Left ventricle myocardium superior (tissue), 1 donor: ENCODE results near the gene PTPRN2. TPM values are rescaled to one million over a fixed set of nuclear protein-coding genes. Genes with fewer than 3 reads are reported as not detected.
"Not testable (repeated sequence)": the region's sequence is repeated elsewhere in the genome, so short reads cannot be mapped to it uniquely, and the experiment has no call there.

Experiments used
- ATAC-seq: fragments of 200-7000 bp; cut with Tn5 transposase; one replicate; pipeline ENCODE4 v1.9.1; 2020; ENCODE audit warnings: mild to moderate bottlenecking, moderate library complexity
- DNase-seq: peaks from one replicate; pipeline ENCODE4 v3.0.0-alpha.2; 2020
- intact Hi-C: fragments of 100-400 bp; cut with micrococcal nuclease; formaldehyde crosslinking; loops from one replicate; pipeline ENCODE4 v1.11.0; 2022
- total RNA-seq: library from RNA; stranded (reverse); fragmentation: NEBNext Ultra II Directional; extraction: Animal tissue kit (Norgen Biotek cat#: 25700); gene quantifications from one replicate; pipeline ENCODE4 v1.2.1, GENCODE V29; 2021
- donor health status: DM: no; HTN: yes; CAD: no; lungs with severe emphysema.

PTPRN2 gene
- total RNA-seq, 1 donor from 2014 or later = 1.3 TPM

DNA sequence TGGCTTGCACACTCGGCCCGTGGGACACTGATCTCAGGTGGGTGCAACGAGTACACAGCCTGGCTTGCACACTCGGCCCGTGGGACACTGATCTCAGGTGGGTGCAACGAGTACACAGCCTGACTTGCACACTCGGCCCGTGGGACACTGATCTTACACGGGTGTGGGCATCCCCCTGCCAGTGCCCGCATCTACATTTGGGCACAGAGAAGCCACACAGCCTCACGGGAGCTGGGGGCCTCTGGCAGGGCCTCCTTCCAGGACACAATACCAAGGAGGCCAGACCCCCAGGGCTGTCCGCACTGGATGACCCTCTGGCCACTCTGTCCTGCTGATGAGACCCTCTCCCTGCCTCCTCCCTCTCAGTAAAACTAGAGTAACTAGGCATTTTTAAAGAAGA, 920.4 kb downstream of the PTPRN2 start:
- no peak for ATAC-seq
- no peak for DNase-seq
- intact Hi-C loops = no loop called here

- ATAC-seq (no peak), DNase-seq (no peak)
- intact Hi-C loops = no loop called here
Measured at GRCh38 chr7:157666530-157667040, 921.0 kb downstream of the PTPRN2 start.

- ATAC-seq, intact Hi-C loops, DNase-seq: not testable (repeated sequence)
Measured at GRCh38 chr7:157665634-157665988, 922.0 kb downstream of the PTPRN2 start.

- DNase-seq (no peak), ATAC-seq (no peak)
- intact Hi-C loops = no loop called here
Measured at GRCh38 chr7:157664871-157665633, 922.6 kb downstream of the PTPRN2 start.

GRCh38 chr7:157664034-157664433, 923.6 kb downstream of the PTPRN2 start:
- intact Hi-C loops = no loop called here
- no peak for DNase-seq
- no peak for ATAC-seq

DNA sequence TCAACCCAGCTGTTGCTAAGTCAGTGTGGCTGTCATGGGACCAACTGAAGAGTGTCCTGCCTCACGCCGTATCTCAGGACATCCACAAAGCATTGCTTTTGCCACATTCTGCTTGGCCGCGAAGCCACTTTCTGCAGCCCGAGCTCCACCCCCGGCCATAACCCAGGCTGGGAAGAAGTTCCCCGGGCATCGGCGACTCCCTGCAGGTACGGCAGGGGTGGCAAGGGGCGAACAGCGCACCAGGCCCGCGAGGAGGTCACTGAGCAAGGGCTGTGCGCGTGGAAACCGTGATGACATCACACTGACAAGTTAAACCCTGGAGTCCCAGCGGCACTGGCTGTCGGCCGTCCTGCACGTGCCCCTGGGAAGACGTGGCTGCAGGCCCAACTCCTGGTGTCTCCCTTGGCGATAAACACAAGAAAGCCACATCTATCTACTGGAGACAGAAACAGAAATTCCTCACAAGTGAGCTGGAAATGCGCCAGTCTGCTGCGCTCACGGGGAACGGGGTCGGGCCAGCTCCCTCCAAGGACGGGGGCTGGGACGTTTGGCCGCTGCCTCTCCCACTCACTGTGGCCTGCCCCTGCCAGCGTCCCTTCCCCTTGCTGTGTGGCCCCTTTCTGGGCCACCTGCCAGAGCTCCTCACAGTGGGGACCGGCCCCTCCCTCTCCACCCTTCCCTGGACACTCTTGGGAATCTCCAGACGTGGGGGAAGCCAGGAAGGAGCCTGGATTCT, 924.5 kb downstream of the PTPRN2 start:
- DNase-seq (no peak), ATAC-seq (no peak)
- intact Hi-C loops = no loop called here

DNA sequence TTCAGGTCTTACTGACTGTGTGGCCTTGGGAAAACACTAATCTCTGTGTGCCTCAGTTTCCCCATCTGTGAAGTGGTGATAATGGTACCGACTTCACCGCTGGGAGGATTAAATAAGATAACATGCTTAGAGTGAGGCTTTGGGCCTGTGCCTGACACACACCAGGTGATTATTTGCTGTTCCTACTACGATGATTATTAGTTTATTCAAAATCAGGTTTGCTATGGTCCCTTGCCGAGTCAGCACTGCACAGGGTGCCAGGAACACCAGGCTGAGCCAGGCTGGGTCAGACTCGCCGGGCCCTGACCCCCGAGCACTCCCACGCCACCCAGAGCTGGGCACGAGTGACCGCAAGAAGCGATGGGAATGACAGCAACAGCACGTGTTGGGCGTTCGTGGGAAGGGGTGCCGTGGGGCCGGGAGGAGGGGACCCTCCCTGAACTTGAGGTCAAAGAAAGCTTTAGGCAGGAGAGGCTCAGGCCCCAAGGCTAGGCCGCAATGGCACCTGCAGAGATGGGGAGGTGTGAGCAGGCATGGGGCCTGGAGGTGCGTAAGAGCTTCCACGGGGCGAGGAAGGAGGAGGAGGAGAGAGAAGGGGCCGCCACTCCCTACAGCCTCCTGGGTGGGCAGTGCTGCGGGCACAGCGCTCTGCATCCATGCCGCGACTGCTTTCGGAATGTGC, 925.4 kb downstream of the PTPRN2 start:
- DNase-seq (no peak), ATAC-seq (no peak)
- intact Hi-C loops = no loop called here

DNA sequence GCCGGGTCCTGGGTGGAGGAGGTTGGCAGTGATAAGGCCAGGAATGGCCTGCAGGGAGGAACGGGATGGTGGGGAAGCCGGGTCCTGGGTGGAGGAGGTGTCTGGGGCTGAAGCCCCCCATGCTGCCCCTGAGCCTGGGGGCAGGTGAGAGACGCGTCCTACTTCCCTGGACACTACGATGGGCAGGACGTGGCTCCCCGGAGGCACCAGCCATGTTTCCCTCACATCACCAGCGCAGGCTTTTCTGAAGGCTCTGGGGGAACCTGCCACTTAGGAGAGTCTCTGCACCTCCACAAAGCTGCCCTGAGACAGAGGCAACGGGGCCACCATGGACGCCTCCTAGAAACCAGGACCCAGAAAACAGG, 926.0 kb downstream of the PTPRN2 start:
- intact Hi-C loops = no loop called here
- no peak for ATAC-seq
- DNase-seq = no peak

- DNase-seq (no peak), ATAC-seq (no peak)
- intact Hi-C loops = no loop called here
Measured at GRCh38 chr7:157660971-157661610, 926.5 kb downstream of the PTPRN2 start.

DNA sequence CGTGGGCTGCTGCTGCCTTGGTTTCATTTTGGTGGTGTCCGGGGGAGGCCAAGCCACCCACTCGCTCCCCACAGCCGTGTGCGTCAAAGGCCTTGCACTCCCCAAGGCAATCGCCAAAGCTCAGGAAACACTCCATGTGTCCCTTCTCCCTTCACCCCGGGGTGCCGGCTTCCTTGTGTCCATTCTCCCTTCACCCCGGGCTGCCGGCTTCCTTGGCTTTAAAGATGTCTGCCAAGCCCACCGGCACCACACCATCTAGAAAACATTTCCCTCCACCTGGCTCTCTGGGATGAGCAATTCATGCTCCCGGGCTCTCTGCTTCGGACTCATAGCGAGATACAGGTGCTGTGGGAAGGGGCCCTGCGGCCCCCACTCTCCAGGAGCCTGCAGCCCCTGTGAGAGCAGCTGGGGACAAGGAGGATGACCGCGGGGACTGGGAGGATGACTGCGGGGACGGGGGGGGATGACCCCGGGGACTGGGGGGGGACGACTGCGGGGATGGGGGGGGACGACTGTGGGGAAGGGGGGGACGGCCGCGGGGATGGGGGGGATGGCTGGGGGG, 928.7 kb downstream of the PTPRN2 start:
- ATAC-seq = no peak
- DNase-seq = no peak
- intact Hi-C loops = no loop called here

DNA sequence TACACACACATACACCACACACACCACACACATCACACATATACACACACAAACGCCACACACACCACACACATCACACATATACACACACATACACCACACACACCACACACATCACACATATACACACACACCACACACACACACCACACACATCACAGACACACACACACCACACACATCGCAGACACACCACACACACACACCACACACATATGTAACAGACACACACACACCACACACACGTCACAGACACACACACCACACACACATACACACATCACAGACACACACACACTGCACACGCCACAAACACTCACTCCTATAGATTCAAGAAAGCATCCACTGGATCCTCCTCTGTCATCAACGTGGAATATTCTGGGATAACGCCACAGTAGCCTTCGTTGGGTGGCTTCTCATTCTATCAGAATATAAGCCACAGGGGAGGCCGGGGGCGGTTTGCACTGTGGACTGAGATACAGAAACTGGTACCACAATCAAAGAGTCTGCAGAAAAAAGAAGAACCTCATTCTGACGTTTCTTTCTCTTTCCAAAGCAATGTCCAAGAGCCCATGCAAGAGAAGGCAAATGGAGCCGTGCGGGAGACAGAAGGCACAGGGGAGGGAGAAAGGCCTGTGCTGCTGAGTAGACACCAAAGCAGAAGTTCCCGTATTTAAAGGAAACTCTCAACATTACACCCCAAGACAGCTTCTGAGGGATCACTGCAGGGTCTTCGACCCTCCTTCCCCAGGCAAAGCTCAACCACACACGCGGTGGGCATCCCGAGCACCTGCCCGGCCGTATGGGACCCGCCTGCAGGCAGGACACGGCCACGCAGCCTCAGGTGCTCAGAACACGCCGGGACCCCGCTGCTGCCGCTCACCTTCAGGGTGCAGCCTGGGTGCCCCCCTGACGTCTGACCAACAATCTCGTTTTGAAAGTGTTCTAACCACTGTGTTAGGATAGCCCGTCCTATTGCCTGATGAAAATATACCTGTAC, 929.6 kb downstream of the PTPRN2 start:
- ATAC-seq (no peak), DNase-seq (no peak)
- intact Hi-C loops = no loop called here

GRCh38 chr7:157656195-157656769, 931.3 kb downstream of the PTPRN2 start:
- ATAC-seq (no peak), DNase-seq (no peak)
- intact Hi-C loops = no loop called here

DNA sequence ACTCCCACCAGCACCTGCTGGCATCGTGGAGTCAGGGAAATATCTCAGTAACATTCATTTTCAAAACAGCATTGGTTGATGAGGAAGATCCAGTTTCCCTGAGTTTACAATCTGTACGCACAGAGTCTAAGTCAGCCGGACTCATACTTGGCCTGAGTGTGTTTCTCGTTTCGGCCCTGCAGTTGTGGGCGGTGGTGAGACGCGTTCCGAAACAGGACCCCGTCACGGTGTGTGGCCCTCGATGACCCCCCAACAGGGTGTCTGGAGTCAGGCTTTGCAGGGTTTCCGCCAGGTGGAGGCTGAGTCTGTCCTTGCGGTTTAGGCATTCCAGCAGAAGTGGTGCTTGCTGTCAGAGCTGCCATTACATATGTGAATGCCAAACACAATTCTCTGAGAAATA, 933.3 kb downstream of the PTPRN2 start:
- intact Hi-C loops = no loop called here
- DNase-seq (no peak), ATAC-seq (no peak)

- intact Hi-C loops = no loop called here
- no peak for DNase-seq
Measured at GRCh38 chr7:157653827-157654207, 933.8 kb downstream of the PTPRN2 start.

DNA sequence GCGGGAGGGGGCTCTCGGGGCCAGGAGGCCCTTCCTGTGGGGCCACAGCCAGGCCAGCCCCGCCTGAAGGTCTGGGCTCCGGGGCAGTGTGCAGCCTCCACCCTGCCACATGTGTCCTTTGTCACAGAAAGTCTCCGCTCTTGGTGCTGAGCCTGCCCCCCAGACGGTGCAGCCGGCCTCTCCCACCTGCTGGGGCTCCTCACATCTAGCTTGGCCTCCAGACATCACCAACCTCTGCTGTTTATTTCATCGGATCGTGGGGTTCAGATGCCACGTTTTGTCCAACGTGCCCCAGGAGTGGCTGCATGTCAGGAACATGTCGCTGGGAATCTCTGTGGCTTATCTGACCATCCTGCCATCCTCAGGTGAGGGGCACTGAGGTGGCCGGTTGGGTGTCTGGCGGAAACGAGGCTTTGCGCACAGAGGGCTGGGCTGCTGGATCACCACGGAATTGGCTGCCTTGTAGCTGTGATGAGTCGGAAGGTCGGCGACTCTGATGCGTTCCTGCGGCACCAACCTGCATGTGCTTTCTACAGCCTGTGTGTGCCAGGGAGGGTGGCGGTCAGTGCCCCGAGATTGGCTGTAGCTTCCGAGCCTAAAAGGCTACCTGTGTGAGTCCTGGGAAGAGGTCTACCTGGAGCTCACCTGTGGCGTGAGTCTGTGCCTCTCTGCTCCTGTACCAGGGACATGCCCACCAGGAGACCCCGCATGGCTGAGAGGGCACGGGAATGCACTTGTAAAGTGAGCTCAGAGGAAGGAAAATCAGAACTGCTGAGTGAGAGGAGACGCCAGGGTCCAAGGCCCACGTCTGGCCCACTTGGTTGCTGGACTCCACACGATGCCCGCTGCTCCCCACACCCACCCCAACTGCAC, 934.4 kb downstream of the PTPRN2 start:
- no peak for ATAC-seq
- intact Hi-C loops = no loop called here

More at GRCh38 chr7:157653827-157654207, 933.8 kb downstream of the PTPRN2 start:
- ATAC-seq = no peak

DNA sequence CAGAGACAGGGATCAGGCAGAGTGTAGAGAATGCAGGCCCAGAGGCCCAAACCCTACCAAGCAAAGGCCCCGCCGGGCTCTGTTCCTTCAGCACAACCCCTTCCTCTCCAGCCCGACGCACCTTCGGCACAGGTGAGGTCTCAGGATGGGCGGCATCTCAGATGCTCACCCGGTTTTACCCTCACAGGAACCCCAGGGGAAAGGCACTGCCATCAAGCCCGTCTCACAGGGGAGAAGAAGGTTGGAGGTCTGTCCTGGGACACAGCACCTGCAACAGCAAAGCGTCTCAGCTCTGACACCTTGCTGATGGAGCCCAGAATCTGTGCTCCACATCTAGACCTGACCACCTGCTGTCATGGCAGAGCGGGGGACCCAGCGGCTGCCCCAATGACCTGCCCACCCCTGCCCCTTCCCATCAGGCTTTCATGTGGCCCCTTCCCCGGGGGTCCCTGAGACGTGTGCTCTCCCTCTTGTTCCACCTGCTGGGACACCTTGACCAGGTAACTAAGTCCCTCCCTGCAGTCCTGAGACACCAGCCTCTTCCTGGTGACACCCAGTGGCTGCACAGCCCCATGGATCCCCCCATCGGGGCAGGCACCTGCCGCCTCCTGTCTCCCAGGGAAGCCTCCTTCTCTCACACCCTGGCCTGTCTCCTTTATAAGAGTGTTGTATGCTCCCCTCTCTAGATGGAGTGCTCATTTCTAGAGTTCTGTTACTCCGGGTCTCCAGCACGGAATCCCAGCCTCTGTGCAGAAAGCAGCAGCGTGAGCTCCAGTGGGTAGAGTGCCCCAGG, 935.3 kb downstream of the PTPRN2 start:
- DNase-seq (no peak), ATAC-seq (no peak)
- intact Hi-C loops = no loop called here

More for the DNA sequence above, 934.4 kb downstream of the PTPRN2 start:
- DNase-seq = no peak
